SIG-M5 treated with dmso at 0.1 percent for 504 hours (cell line): ENCODE measurements around the gene FBXO48.
"Not testable (repeated sequence)": the region's sequence is repeated elsewhere in the genome, so short reads cannot be mapped to it uniquely, and the experiment has no call there.

Experiments
- DNase-seq: peaks from one replicate; lab custom pipeline; 2025; ENCODE audit not compliant: unreplicated experiment; lab: John Stamatoyannopoulos, UW

Gene FBXO48

GRCh38 chr2:68472796-68473414, 5.8 kb upstream of the FBXO48 start:
- DNase-seq = no peak

- no peak for DNase-seq
These were observed 4.3 kb upstream of the FBXO48 start for GRCh38 chr2:68471385-68471784.

GRCh38 chr2:68469935-68470334, 2.8 kb upstream of the FBXO48 start:
- DNase-seq = no peak

- DNase-seq = no peak
These were observed 1.7 kb upstream of the FBXO48 start for GRCh38 chr2:68468801-68469200.

- peak; percentile 58 for DNase-seq
These were observed 367 bp downstream of the FBXO48 start for GRCh38 chr2:68466778-68467076.

- DNase-seq = peak; percentile 80
These were observed 725 bp downstream of the FBXO48 start for GRCh38 chr2:68466361-68466777.

GRCh38 chr2:68465081-68465916, 1.8 kb downstream of the FBXO48 start:
- DNase-seq = peak; percentile 54

GRCh38 chr2:68464651-68465050, 2.4 kb downstream of the FBXO48 start:
- no peak for DNase-seq

GRCh38 chr2:68463287-68463877, 3.7 kb downstream of the FBXO48 start:
- DNase-seq = peak; percentile 40

- DNase-seq = no peak
These were observed 8.1 kb downstream of the FBXO48 start for GRCh38 chr2:68458981-68459380.

GRCh38 chr2:68456198-68456597, 10.9 kb downstream of the FBXO48 start:
- no peak for DNase-seq

GRCh38 chr2:68454719-68455118, 12.4 kb downstream of the FBXO48 start:
- no peak for DNase-seq

GRCh38 chr2:68453761-68454360, 13.2 kb downstream of the FBXO48 start:
- DNase-seq = no peak

GRCh38 chr2:68452158-68452900, 14.8 kb downstream of the FBXO48 start:
- DNase-seq = no peak

GRCh38 chr2:68448671-68449653, 18.1 kb downstream of the FBXO48 start:
- peak; percentile 23 for DNase-seq

GRCh38 chr2:68447118-68447517, 20.0 kb downstream of the FBXO48 start:
- no peak for DNase-seq

GRCh38 chr2:68446425-68446824, 20.7 kb downstream of the FBXO48 start:
- DNase-seq = not testable (repeated sequence)

GRCh38 chr2:68441994-68442322, 25.1 kb downstream of the FBXO48 start:
- DNase-seq = no peak

GRCh38 chr2:68441179-68441993, 25.7 kb downstream of the FBXO48 start:
- peak; percentile 99 for DNase-seq
